K562 (cell line): Measurements from ENCODE around the gene ANKRD65. TPM values are rescaled to one million over a fixed set of nuclear protein-coding genes. Genes with fewer than 3 reads are reported as not detected.
A peak's percentile ranks its signal among the peaks of the same experiment; 100 is the strongest.

ENCODE experiments used
- ARNT ChIP-seq, 2 experiments: fragments of 450-650 bp; IDR thresholded peaks; 2 replicates each; pipeline ENCODE4 v1.6.1; 2016; ENCODE audit warnings: mild to moderate bottlenecking in 1 of 2
- CREBBP ChIP-seq: IDR thresholded peaks from one replicate; pipeline ENCODE4 v1.6.1; 2012; ENCODE audit warnings: low read depth, mild to moderate bottlenecking, control low read depth, inconsistent platforms, low read length
- CREM ChIP-seq: IDR thresholded peaks from 2 replicates; pipeline ENCODE4 v1.6.1; 2014; ENCODE audit warnings: antibody characterized with exemption, low read depth
- ELK1 ChIP-seq: sonication (generic); formaldehyde crosslinking; IDR thresholded peaks from 2 replicates; pipeline ENCODE4 v1.8.1; 2022; ENCODE audit warnings: missing genetic modification reagents
- HEY1 ChIP-seq: fragments of 250-450 bp; sonication (Bioruptor Pico); IDR thresholded peaks from 2 replicates; pipeline ENCODE4 v1.5.0; 2020; ENCODE audit warnings: mild to moderate bottlenecking, moderate library complexity, borderline replicate concordance
- ILF3 ChIP-seq: fragments of 450-650 bp; IDR thresholded peaks from 2 replicates; pipeline ENCODE4 v1.6.1; 2018; ENCODE audit warnings: antibody characterized with exemption, mild to moderate bottlenecking, moderate library complexity, borderline replicate concordance
- RBM14 ChIP-seq: fragments of 200-400 bp; formaldehyde crosslinking; IDR thresholded peaks from 2 replicates; pipeline ENCODE4 v1.6.1; 2018; ENCODE audit warnings: low read depth, mild to moderate bottlenecking, low read length, moderate library complexity, borderline replicate concordance; ENCODE audit not compliant: insufficient read depth
- SMC3 ChIP-seq: conservative IDR thresholded peaks from 2 replicates; pipeline ENCODE4 v1.6.1; 2011; ENCODE audit warnings: low read depth, low read length, improper control_type of control experiment; ENCODE audit not compliant: insufficient read depth
- STAG1 ChIP-seq: sonication (generic); formaldehyde crosslinking; IDR thresholded peaks from 2 replicates; pipeline ENCODE4 v1.5.0; 2020; ENCODE audit warnings: missing genetic modification reagents, borderline replicate concordance
- YBX1 ChIP-seq: fragments of 450-650 bp; IDR thresholded peaks from 2 replicates; pipeline ENCODE4 v1.7.1; 2016; ENCODE audit warnings: mild to moderate bottlenecking
- ZBTB1 ChIP-seq: sonication (generic); formaldehyde crosslinking; IDR thresholded peaks from 2 replicates; pipeline ENCODE4 v1.8.1; 2023; ENCODE audit warnings: missing genetic modification reagents, low read depth, mild to moderate bottlenecking, borderline replicate concordance
- ZNF12 ChIP-seq: sonication (generic); formaldehyde crosslinking; IDR thresholded peaks from 2 replicates; pipeline ENCODE4 v1.4.0; 2020; ENCODE audit warnings: mild to moderate bottlenecking, missing genetic modification reagents
- ZNF586 ChIP-seq: fragments of 450-650 bp; formaldehyde crosslinking; conservative IDR thresholded peaks from 2 replicates; pipeline ENCODE4 v1.4.0; 2020; ENCODE audit warnings: mild to moderate bottlenecking, moderate library complexity
- ZNF644 ChIP-seq: fragments of 200-800 bp; sonication (Bioruptor generic); IDR thresholded peaks from 2 replicates; pipeline ENCODE4 v1.6.1; 2016; ENCODE audit warnings: low read depth, missing genetic modification characterization, missing compliant biosample characterization
- polyA plus RNA-seq, 8 experiments: library from polyadenylated mRNA; depleted of rRNA in 4 of 8; stranded (reverse) in 5 of 8; unstranded in 3 of 8; fragments of >200 nt; fragmentation: Nextera tagmentation in 2 of 8; fragmentation: Illumina TruSeq in 1 of 8; extraction: Ambion mirVana in 2 of 8; extraction: Trizol in 1 of 8; gene quantifications; 2 replicates each; pipeline versions ENCODE4 v1.2.1 to v1.2.3, GENCODE V29; 2011 to 2014; ENCODE audit warnings: inconsistent platforms in 1 of 8, missing spikeins in 1 of 8
- total RNA-seq, 7 experiments: library from RNA; depleted of rRNA in 6 of 7; stranded (reverse); fragments of >200 nt in 6 of 7; fragmentation: Illumina TruSeq in 2 of 7; extraction: Trizol in 2 of 7; gene quantifications; 2 replicates each; pipeline versions ENCODE4 v1.2.1 to v1.2.3, GENCODE V29; 2011 to 2021; ENCODE audit warnings: low replicate concordance in 1 of 7
- TF ChIP-seq, protein P1 (sequence below): sonication (generic); formaldehyde crosslinking; IDR thresholded peaks from 2 replicates; pipeline ENCODE4 v1.8.0; 2023; ENCODE audit warnings: mild to moderate bottlenecking, missing genetic modification reagents
- TF ChIP-seq, protein P2 (sequence below): fragments of 450-650 bp; conservative IDR thresholded peaks from 2 replicates; pipeline ENCODE4 v1.6.1; 2016; ENCODE audit warnings: missing genetic modification characterization, low read depth, mild to moderate bottlenecking, control low read depth, missing compliant biosample characterization
- TF ChIP-seq, protein P3 (sequence below): fragments of 250-450 bp; sonication (Bioruptor Pico); IDR thresholded peaks from 2 replicates; pipeline ENCODE4 v1.4.0; 2020; ENCODE audit warnings: mild to moderate bottlenecking, moderate library complexity, borderline replicate concordance

Gene ANKRD65
- total and polyA plus RNA-seq, 9 of the 15 experiments (the other 6 are each of a cell fraction or from before 2014, with no cell fraction given): not detected

DNA sequence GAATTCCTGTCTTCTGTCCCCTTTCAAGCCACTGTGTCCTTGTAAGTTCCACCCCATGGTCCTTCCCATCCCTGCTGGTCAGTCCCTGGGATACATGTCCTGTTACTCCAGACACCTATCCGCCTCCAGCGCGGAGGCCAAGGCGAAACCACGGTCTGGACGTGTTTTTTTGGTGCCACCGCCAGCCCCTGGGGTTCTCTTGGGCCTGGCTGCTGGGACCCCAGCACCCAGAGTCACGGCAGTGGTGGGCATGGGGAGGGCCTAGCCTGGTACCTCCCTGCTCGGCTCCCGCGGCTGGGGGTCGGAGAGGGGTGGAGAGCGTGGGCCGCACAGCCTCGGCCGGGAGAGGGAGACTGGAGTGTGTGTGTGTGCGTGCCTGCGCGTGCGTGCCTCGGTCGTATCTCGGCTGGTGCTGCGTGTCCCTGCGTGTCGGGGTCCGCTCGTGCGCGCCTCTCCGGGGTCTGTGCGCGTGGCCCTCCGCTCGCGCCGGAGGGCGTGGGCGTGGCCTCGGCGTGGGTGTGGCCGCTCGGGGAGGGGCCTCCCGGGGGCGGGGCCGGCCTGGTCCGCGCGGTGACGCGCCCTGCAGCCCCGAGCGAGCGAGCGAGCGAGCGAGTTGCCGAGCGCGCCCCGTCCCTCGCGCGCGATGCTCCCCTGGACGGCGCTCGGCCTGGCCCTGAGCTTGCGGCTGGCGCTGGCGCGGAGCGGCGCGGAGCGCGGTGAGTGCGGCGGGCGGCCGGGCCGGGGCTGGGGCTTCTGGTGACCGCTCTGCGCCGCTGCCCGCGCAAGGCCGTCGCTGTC is 14.2 kb upstream of the ANKRD65 start, which contains the start of gene VWA1 (continued):
- TF ChIP-seq CREBBP (no peak), ZNF12 (CRISPR knock-in tag) (no peak), HEY1 (CRISPR knock-in tag) (no peak), CREM (peak; percentile 59), YBX1 (no peak), ZNF586 (no peak), RBM14 (no peak), ZBTB1 (CRISPR knock-in tag) (peak; percentile 80), ZNF644 (no peak), STAG1 (CRISPR knock-in tag) (no peak), ILF3 (no peak), SMC3 (no peak), ELK1 (CRISPR knock-in tag) (no peak), ARNT (IDR thresholded peaks at IDR 0.05) (no peak)
- TF ChIP-seq, protein P1, sequence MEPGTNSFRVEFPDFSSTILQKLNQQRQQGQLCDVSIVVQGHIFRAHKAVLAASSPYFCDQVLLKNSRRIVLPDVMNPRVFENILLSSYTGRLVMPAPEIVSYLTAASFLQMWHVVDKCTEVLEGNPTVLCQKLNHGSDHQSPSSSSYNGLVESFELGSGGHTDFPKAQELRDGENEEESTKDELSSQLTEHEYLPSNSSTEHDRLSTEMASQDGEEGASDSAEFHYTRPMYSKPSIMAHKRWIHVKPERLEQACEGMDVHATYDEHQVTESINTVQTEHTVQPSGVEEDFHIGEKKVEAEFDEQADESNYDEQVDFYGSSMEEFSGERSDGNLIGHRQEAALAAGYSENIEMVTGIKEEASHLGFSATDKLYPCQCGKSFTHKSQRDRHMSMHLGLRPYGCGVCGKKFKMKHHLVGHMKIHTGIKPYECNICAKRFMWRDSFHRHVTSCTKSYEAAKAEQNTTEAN: no peak
- TF ChIP-seq, protein P2, sequence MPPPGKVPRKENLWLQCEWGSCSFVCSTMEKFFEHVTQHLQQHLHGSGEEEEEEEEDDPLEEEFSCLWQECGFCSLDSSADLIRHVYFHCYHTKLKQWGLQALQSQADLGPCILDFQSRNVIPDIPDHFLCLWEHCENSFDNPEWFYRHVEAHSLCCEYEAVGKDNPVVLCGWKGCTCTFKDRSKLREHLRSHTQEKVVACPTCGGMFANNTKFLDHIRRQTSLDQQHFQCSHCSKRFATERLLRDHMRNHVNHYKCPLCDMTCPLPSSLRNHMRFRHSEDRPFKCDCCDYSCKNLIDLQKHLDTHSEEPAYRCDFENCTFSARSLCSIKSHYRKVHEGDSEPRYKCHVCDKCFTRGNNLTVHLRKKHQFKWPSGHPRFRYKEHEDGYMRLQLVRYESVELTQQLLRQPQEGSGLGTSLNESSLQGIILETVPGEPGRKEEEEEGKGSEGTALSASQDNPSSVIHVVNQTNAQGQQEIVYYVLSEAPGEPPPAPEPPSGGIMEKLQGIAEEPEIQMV (tag): no peak
- TF ChIP-seq, protein P3, sequence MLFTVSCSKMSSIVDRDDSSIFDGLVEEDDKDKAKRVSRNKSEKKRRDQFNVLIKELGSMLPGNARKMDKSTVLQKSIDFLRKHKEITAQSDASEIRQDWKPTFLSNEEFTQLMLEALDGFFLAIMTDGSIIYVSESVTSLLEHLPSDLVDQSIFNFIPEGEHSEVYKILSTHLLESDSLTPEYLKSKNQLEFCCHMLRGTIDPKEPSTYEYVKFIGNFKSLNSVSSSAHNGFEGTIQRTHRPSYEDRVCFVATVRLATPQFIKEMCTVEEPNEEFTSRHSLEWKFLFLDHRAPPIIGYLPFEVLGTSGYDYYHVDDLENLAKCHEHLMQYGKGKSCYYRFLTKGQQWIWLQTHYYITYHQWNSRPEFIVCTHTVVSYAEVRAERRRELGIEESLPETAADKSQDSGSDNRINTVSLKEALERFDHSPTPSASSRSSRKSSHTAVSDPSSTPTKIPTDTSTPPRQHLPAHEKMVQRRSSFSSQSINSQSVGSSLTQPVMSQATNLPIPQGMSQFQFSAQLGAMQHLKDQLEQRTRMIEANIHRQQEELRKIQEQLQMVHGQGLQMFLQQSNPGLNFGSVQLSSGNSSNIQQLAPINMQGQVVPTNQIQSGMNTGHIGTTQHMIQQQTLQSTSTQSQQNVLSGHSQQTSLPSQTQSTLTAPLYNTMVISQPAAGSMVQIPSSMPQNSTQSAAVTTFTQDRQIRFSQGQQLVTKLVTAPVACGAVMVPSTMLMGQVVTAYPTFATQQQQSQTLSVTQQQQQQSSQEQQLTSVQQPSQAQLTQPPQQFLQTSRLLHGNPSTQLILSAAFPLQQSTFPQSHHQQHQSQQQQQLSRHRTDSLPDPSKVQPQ (CRISPR knock-in tag): no peak
